ENCODE measurements around the gene ATG10. TPM values are rescaled to one million over a fixed set of nuclear protein-coding genes. Genes with fewer than 3 reads are reported as not detected.

Gene ATG10
- total and polyA plus RNA-seq, 2 donors (not counting 1 experiment from before 2014, with no cell fraction given) = 1.6 to 11.6 TPM

- H3K4me2 ChIP-seq (replicated peaks; ENCODE audit: low read depth, low read length, poor library complexity, severe bottlenecking) = no peak overlapping the region
- no peak for TF ChIP-seq CTCF (IDR thresholded peaks at IDR 0.05)
- no peaks in the 10 kb centered on the region for H3K4me1 ChIP-seq (ENCODE audit: control insufficient read depth in 2 of 2, insufficient read depth in 2 of 2, low read length in 2 of 2)
- Mint-ChIP-seq H3K27me3 (peaks cover 7% of the 10 kb centered on the region), H3K4me3 (no peak overlapping the region), H3K27ac (no peak overlapping the region), H3K4me1 (no peaks in the 10 kb centered on the region), H3K9me3 (ENCODE audit: insufficient read depth) (no peaks in the 10 kb centered on the region)
- no peaks in the 10 kb centered on the region for H3K9me3 ChIP-seq (ENCODE audit: control extremely low read depth in 1 of 3, control insufficient read depth in 2 of 3, insufficient read depth in 1 of 3, low read length in 2 of 3)
- ChIA-PET POLR2A (no interaction called here), CTCF (no interaction called here)
- H3K9ac ChIP-seq (ENCODE audit: low read length) = no peak overlapping the region
- DNase-seq = no peak
- 89% methylated on average over 3 of the region's 9 CpGs for WGBS (ENCODE audit: insufficient coverage)
- H3K4me3 ChIP-seq (ENCODE audit: control extremely low read depth in 1 of 5, extremely low read depth in 1 of 5, insufficient read depth in 1 of 5, low read depth in 2 of 5, low read length in 4 of 5) = no peak overlapping the region
- H3K27me3 ChIP-seq (replicated peaks in 1 of 4; ENCODE audit: control extremely low read depth in 1 of 4, control insufficient read depth in 3 of 4, insufficient read depth in 4 of 4, low read length in 3 of 4) = no peaks in the 10 kb centered on the region
- H3K79me2 ChIP-seq (ENCODE audit: control insufficient read depth, insufficient read depth, low read length) = no peaks in the 10 kb centered on the region
- no peaks in the 10 kb centered on the region for H4K20me1 ChIP-seq (ENCODE audit: control insufficient read depth, insufficient read depth, low read length, poor library complexity, severe bottlenecking)
- intact Hi-C loops (cut with micrococcal nuclease) = no loop called here
- no peaks in the 10 kb centered on the region for H3K36me3 ChIP-seq (replicated peaks in 1 of 2; ENCODE audit: control extremely low read depth in 1 of 2, control insufficient read depth in 1 of 2, extremely low read depth in 1 of 2, insufficient read depth in 2 of 2, low read length in 1 of 2)
- no peak for ATAC-seq (ENCODE audit: low read depth)
- no peak overlapping the region for H2AFZ ChIP-seq (ENCODE audit: insufficient read depth, low read depth, low read length, poor library complexity, severe bottlenecking)
- no peak overlapping the region for H3K27ac ChIP-seq (ENCODE audit: low read length in 2 of 2)
These were observed 10.0 kb upstream of the ATG10 start for GRCh38 chr5:81961651-81962440.

- intact Hi-C loops (cut with micrococcal nuclease) = no loop called here
- Mint-ChIP-seq H3K9me3 (ENCODE audit: insufficient read depth) (no peaks in the 10 kb centered on the region), H3K4me3 (no peak overlapping the region), H3K27me3 (peaks cover 7% of the 10 kb centered on the region), H3K27ac (no peak overlapping the region), H3K4me1 (no peaks in the 10 kb centered on the region)
- POLR2A ChIA-PET = no interaction called here
- Histone ChIP-seq H3K36me3 (replicated peaks in 1 of 2; ENCODE audit: control extremely low read depth in 1 of 2, control insufficient read depth in 1 of 2, extremely low read depth in 1 of 2, insufficient read depth in 2 of 2, low read length in 1 of 2) (no peaks in the 10 kb centered on the region), H3K9ac (ENCODE audit: low read length) (no peak overlapping the region), H4K20me1 (ENCODE audit: control insufficient read depth, insufficient read depth, low read length, poor library complexity, severe bottlenecking) (no peaks in the 10 kb centered on the region), H2AFZ (ENCODE audit: insufficient read depth, low read depth, low read length, poor library complexity, severe bottlenecking) (no peak overlapping the region), H3K27me3 (replicated peaks in 1 of 4; ENCODE audit: control extremely low read depth in 1 of 4, control insufficient read depth in 3 of 4, insufficient read depth in 4 of 4, low read length in 3 of 4) (no peaks in the 10 kb centered on the region), H3K4me3 (ENCODE audit: control extremely low read depth in 1 of 5, extremely low read depth in 1 of 5, insufficient read depth in 1 of 5, low read depth in 2 of 5, low read length in 4 of 5) (no peak overlapping the region), H3K4me1 (ENCODE audit: control insufficient read depth in 2 of 2, insufficient read depth in 2 of 2, low read length in 2 of 2) (no peaks in the 10 kb centered on the region), H3K79me2 (ENCODE audit: control insufficient read depth, insufficient read depth, low read length) (no peaks in the 10 kb centered on the region), H3K4me2 (replicated peaks; ENCODE audit: low read depth, low read length, poor library complexity, severe bottlenecking) (no peak overlapping the region), H3K9me3 (ENCODE audit: control extremely low read depth in 1 of 3, control insufficient read depth in 2 of 3, insufficient read depth in 1 of 3, low read length in 2 of 3) (no peaks in the 10 kb centered on the region), H3K27ac (ENCODE audit: low read length in 2 of 2) (no peak overlapping the region)
- WGBS (ENCODE audit: insufficient coverage) = 100% methylated on average over 1 of the region's 4 CpGs
- no peak for TF ChIP-seq EZH2 (IDR thresholded peaks at IDR 0.05; ENCODE audit: borderline replicate concordance, insufficient read depth, low read depth, low read length, poor library complexity, severe bottlenecking)
- no peak for TF ChIP-seq CTCF (IDR thresholded peaks at IDR 0.05)
- DNase-seq = no peak
- no peak for ATAC-seq (ENCODE audit: low read depth)
- CTCF ChIA-PET = no interaction called here
These were observed 8.3 kb upstream of the ATG10 start for GRCh38 chr5:81963544-81963943.
